Activated naive CD4-positive, alpha-beta T cell treated with anti-CD3 and anti-CD28 coated beads, Interleukin-2, amount 50 U/mL, for 72 hours (primary cell): ENCODE data around the gene ME2. TPM values are rescaled to one million over a fixed set of nuclear protein-coding genes. Genes with fewer than 3 reads are reported as not detected.
"Not testable (repeated sequence)": the region's sequence is repeated elsewhere in the genome, so short reads cannot be mapped to it uniquely, and the experiment has no call there.

Source experiments
- ATAC-seq, 2 donors: fragments of 150-1000 bp; cut with Tn5 transposase; 2 replicates each; pipeline ENCODE4 v1.10.0; 2021; ENCODE audit warnings: mild to moderate bottlenecking in 2 of 2, moderate library complexity in 2 of 2
- DNase-seq, 2 donors: peaks; one replicate each; pipeline ENCODE4 v3.0.0; 2021 to 2022; ENCODE audit warnings: low spot score in 2 of 2
- H3K27ac Mint-ChIP-seq, 2 donors: one replicate each; pipeline ENCODE4 v1.8.0; 2022; ENCODE audit warnings: mild to moderate bottlenecking in 2 of 2, mixed read lengths in 2 of 2
- H3K36me3 Mint-ChIP-seq, 2 donors: one replicate each; pipeline ENCODE4 v1.8.0; 2022; ENCODE audit warnings: mixed read lengths in 2 of 2
- H3K9me3 Mint-ChIP-seq, 2 donors: one replicate each; pipeline ENCODE4 v1.8.0; 2022; ENCODE audit warnings: mixed read lengths in 2 of 2
- total RNA-seq, 2 donors: library from RNA; stranded (reverse); gene quantifications; one replicate each; pipeline ENCODE4 v1.2.3, GENCODE V29; 2022

The ME2 gene
- total RNA-seq: 100 to 1,000 TPM; 117 to 143 TPM

GRCh38 chr18:50878345-50879301 is at the start of gene ME2:
Gene ME2, plus strand, starts transcription at chr18:50879118. Its CDS starts 16,703 bp downstream, at chr18:50895821.
- peak; percentile 94 to 95 for DNase-seq
- peak; percentile 95 to 97 for ATAC-seq
- Mint-ChIP-seq H3K27ac (peak within 1 kb of the TSS; percentile 95 to 99), H3K9me3 (no peaks in the 10 kb centered on the region), H3K36me3 (peaks cover 9 to 14% of the 10 kb centered on the region in 2 donors)

GRCh38 chr18:50829644-50830043 is 49.3 kb upstream of the ME2 start:
- Mint-ChIP-seq H3K9me3 (no peaks in the 10 kb centered on the region), H3K27ac (no peak overlapping the region), H3K36me3 (no peaks in the 10 kb centered on the region)
- no peak for DNase-seq
- no peak for ATAC-seq

GRCh38 chr18:50830544-50830943 is 48.4 kb upstream of the ME2 start:
- Mint-ChIP-seq H3K27ac (no peak overlapping the region), H3K36me3 (no peaks in the 10 kb centered on the region), H3K9me3 (no peaks in the 10 kb centered on the region)
- DNase-seq (no peak), ATAC-seq (no peak)

GRCh38 chr18:50832754-50833153 is 46.2 kb upstream of the ME2 start:
- ATAC-seq (no peak), DNase-seq (no peak)
- no peak overlapping the region for H3K27ac Mint-ChIP-seq
- H3K9me3 Mint-ChIP-seq: no peaks in the 10 kb centered on the region
- no peaks in the 10 kb centered on the region for H3K36me3 Mint-ChIP-seq

GRCh38 chr18:50833496-50833895 is 45.4 kb upstream of the ME2 start:
- H3K9me3 Mint-ChIP-seq, ATAC-seq, H3K27ac Mint-ChIP-seq, H3K36me3 Mint-ChIP-seq, DNase-seq: not testable (repeated sequence)

GRCh38 chr18:50836521-50836957 is 42.4 kb upstream of the ME2 start:
- no peak for ATAC-seq

GRCh38 chr18:50839341-50839740 is 39.6 kb upstream of the ME2 start:
- DNase-seq (no peak), ATAC-seq (no peak)
- no peak overlapping the region for H3K27ac Mint-ChIP-seq
- no peaks in the 10 kb centered on the region for H3K9me3 Mint-ChIP-seq
- H3K36me3 Mint-ChIP-seq: no peaks in the 10 kb centered on the region

More at GRCh38 chr18:50836521-50836957, 42.4 kb upstream of the ME2 start:
- Mint-ChIP-seq H3K27ac (no peak overlapping the region), H3K9me3 (no peaks in the 10 kb centered on the region), H3K36me3 (no peaks in the 10 kb centered on the region)
- no peak for DNase-seq

GRCh38 chr18:50839996-50840395 is 38.9 kb upstream of the ME2 start:
- no peak for DNase-seq

GRCh38 chr18:50842846-50843245 is 36.1 kb upstream of the ME2 start:
- no peak overlapping the region for H3K27ac Mint-ChIP-seq
- ATAC-seq (no peak), DNase-seq (no peak)
- no peaks in the 10 kb centered on the region for H3K9me3 Mint-ChIP-seq
- no peaks in the 10 kb centered on the region for H3K36me3 Mint-ChIP-seq

More at GRCh38 chr18:50839996-50840395, 38.9 kb upstream of the ME2 start:
- Mint-ChIP-seq H3K27ac (no peak overlapping the region), H3K9me3 (no peaks in the 10 kb centered on the region), H3K36me3 (no peaks in the 10 kb centered on the region)
- no peak for ATAC-seq

GRCh38 chr18:50844554-50844953 is 34.4 kb upstream of the ME2 start:
- ATAC-seq (no peak), DNase-seq (no peak)
- H3K36me3 Mint-ChIP-seq: no peaks in the 10 kb centered on the region
- no peak overlapping the region for H3K27ac Mint-ChIP-seq
- H3K9me3 Mint-ChIP-seq: no peaks in the 10 kb centered on the region

GRCh38 chr18:50844960-50845359 is 34.0 kb upstream of the ME2 start:
- H3K27ac Mint-ChIP-seq: no peak overlapping the region
- no peak for DNase-seq
- ATAC-seq: no peak
- no peaks in the 10 kb centered on the region for H3K36me3 Mint-ChIP-seq
- H3K9me3 Mint-ChIP-seq: no peaks in the 10 kb centered on the region

- ATAC-seq: peak; percentile 22 to 31
- Mint-ChIP-seq H3K27ac (no peak overlapping the region), H3K9me3 (no peaks in the 10 kb centered on the region), H3K36me3 (no peaks in the 10 kb centered on the region)
- DNase-seq: no peak
These were observed 31.7 kb upstream of the ME2 start for GRCh38 chr18:50847192-50847591.

- Mint-ChIP-seq H3K36me3 (peaks cover 0 to 6% of the 10 kb centered on the region in 2 donors), H3K9me3 (peaks cover 0 to 6% of the 10 kb centered on the region in 2 donors), H3K27ac (no peak overlapping the region)
- DNase-seq: no peak
- ATAC-seq: no peak
These were observed 30.8 kb upstream of the ME2 start for GRCh38 chr18:50848061-50848551.

GRCh38 chr18:50848991-50849390 is 29.9 kb upstream of the ME2 start:
- Mint-ChIP-seq H3K9me3 (peaks cover 3 to 6% of the 10 kb centered on the region in 2 donors), H3K27ac (no peak overlapping the region), H3K36me3 (peaks cover 3 to 6% of the 10 kb centered on the region in 2 donors)
- ATAC-seq: no peak
- no peak for DNase-seq

GRCh38 chr18:50849419-50849821 is 29.5 kb upstream of the ME2 start:
- DNase-seq (no peak), ATAC-seq (no peak)
- peaks cover 6 to 7% of the 10 kb centered on the region in 2 donors for H3K9me3 Mint-ChIP-seq
- peaks cover 6 to 7% of the 10 kb centered on the region in 2 donors for H3K36me3 Mint-ChIP-seq
- no peak overlapping the region for H3K27ac Mint-ChIP-seq

GRCh38 chr18:50850307-50851065 is 28.4 kb upstream of the ME2 start:
- H3K9me3 Mint-ChIP-seq: peaks cover 6 to 9% of the 10 kb centered on the region in 2 donors
- DNase-seq (no peak), ATAC-seq (no peak)
- no peak overlapping the region for H3K27ac Mint-ChIP-seq
- H3K36me3 Mint-ChIP-seq: peaks cover 6 to 8% of the 10 kb centered on the region in 2 donors

- Mint-ChIP-seq H3K36me3 (peaks cover 6 to 8% of the 10 kb centered on the region in 2 donors), H3K27ac (no peak overlapping the region), H3K9me3 (peaks cover 6 to 9% of the 10 kb centered on the region in 2 donors)
- DNase-seq (no peak), ATAC-seq (no peak)
These were observed 25.1 kb upstream of the ME2 start for GRCh38 chr18:50853863-50854271.
